Stimulated activated CD4-positive, alpha-beta T cell treated with anti-CD3 and anti-CD28 coated beads, TNF-alpha, amount 100 ng/mL, for 1 hour (primary cell): ENCODE measurements around the gene RMND1.
"Not testable (repeated sequence)": the region's sequence is repeated elsewhere in the genome, so short reads cannot be mapped to it uniquely, and the experiment has no call there.

Experiments
- DNase-seq, 3 donors: peaks; one replicate each; pipeline ENCODE4 v3.0.0-alpha.2; 2020; ENCODE audit warnings: low read depth in 3 of 3, low spot score in 1 of 3

Gene RMND1

GRCh38 chr6:151451950-151452749 is at the start of gene RMND1:
TSS of gene RMND1 (minus strand) at chr6:151452126. CDS start at chr6:151445811, 6,315 bp downstream.
- DNase-seq, result peak; percentile 98 to 99 (median 99)

GRCh38 chr6:151499551-151499950 is 47.6 kb upstream of the RMND1 start:
- DNase-seq, result no peak

GRCh38 chr6:151498327-151498726 is 46.4 kb upstream of the RMND1 start:
- DNase-seq, result no peak

- no peak for DNase-seq
These were observed 46.0 kb upstream of the RMND1 start for GRCh38 chr6:151497905-151498304.

- no peak for DNase-seq
These were observed 43.5 kb upstream of the RMND1 start for GRCh38 chr6:151495380-151495779.

- no peak for DNase-seq
These were observed 43.0 kb upstream of the RMND1 start for GRCh38 chr6:151494936-151495320.

- no peak for DNase-seq
These were observed 42.5 kb upstream of the RMND1 start for GRCh38 chr6:151494235-151494935.

- peak in 1 of 3 donors; percentile 0 for DNase-seq
These were observed 41.9 kb upstream of the RMND1 start, which contains the start of gene CCDC170 for GRCh38 chr6:151493804-151494234. TSS of gene CCDC170 (plus strand) at chr6:151494017. CDS start at chr6:151494129, 112 bp downstream.

- DNase-seq, result no peak
These were observed 41.4 kb upstream of the RMND1 start for GRCh38 chr6:151493161-151493803.

GRCh38 chr6:151490996-151491395 is 39.1 kb upstream of the RMND1 start:
- no peak for DNase-seq

GRCh38 chr6:151488226-151488625 is 36.3 kb upstream of the RMND1 start:
- no peak for DNase-seq

- DNase-seq, result no peak
These were observed 32.1 kb upstream of the RMND1 start for GRCh38 chr6:151483994-151484393.

- DNase-seq, result no peak
These were observed 30.4 kb upstream of the RMND1 start for GRCh38 chr6:151482290-151482689.

GRCh38 chr6:151481786-151482185 is 29.9 kb upstream of the RMND1 start:
- DNase-seq, result no peak

- DNase-seq, result no peak
These were observed 26.7 kb upstream of the RMND1 start for GRCh38 chr6:151478670-151479069.

- DNase-seq, result no peak
These were observed 25.8 kb upstream of the RMND1 start for GRCh38 chr6:151477726-151478125.

- DNase-seq, result peak in 1 of 3 donors; percentile 6
These were observed 24.0 kb upstream of the RMND1 start for GRCh38 chr6:151475653-151476523.

GRCh38 chr6:151464702-151465101 is 12.8 kb upstream of the RMND1 start:
- DNase-seq, result no peak

- no peak for DNase-seq
These were observed 9.7 kb upstream of the RMND1 start for GRCh38 chr6:151461673-151462072.

GRCh38 chr6:151455751-151456398 is 3.9 kb upstream of the RMND1 start:
- DNase-seq, result not testable (repeated sequence)
